Smooth muscle cell of trachea (primary cell): ENCODE results near the gene RSPH10B. TPM values are rescaled to one million over a fixed set of nuclear protein-coding genes. Genes with fewer than 3 reads are reported as not detected.

Experiments used
- total RNA-seq: library from RNA; depleted of rRNA; stranded (reverse); fragments of >200 nt; gene quantifications from 2 replicates; pipeline ENCODE4 v1.2.1, GENCODE V29; 2014

RSPH10B gene
- 0.50 TPM in 1 of 2 replicates, not detected in the other for total RNA-seq

GRCh38 chr7:5970347-5970911 lies at the start of gene RSPH10B:
TSS of gene RSPH10B (minus strand) at chr7:5970689. CDS start at chr7:5967116, 3,573 bp downstream.

DNA sequence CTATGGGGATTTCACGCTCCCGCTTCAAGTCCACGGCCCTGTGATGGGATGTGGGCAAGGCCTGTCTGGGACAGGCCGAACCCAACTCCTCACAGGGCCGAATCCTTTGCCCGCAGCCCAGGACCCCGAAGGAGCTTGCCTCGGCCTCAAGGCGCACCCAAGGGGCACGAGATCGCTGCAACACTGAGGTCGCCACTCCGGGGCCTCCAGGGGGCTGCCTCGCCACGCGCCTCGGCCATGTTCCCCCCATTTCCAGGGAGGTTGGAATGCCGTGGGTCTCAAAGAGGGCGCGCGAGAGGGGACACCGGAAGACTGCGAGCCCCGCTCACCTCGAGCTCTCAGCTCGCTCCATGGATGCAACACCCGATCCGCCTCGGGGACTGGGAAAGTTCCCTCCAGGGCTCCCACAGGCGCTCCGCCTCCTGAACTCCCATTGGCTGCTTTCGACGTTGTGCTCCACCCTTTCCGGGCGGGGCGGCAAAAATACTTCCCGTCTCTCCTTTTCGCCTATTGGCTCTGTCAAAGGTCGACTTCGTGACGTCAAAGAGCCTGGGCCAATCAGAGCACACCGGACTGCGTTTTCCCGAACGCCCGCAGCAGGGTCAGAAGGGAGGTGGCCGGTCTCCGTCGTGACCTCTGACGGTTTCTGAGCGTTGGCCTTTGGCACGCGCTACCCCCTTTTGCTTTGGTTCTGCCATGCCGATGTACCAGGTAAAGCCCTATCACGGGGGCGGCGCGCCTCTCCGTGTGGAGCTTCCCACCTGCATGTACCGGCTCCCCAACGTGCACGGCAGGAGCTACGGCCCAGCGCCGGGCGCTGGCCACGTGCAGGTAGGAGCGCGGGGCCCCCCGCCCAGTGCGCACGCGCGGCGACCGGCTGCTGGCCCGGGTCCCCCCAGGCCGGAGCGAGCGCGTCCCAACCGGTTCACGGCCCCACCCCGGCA lies 38.5 kb upstream of the RSPH10B start, which contains the start of the genes AIMP2 and PMS2:
Gene AIMP2 (plus strand): TSS at position 605 of the 944 bp plus-strand sequence. CDS start 92 bp downstream, at position 697.
Gene PMS2 (minus strand): TSS at position 382 of the 944 bp plus-strand sequence. CDS start 30 bp downstream, at position 352.

DNA sequence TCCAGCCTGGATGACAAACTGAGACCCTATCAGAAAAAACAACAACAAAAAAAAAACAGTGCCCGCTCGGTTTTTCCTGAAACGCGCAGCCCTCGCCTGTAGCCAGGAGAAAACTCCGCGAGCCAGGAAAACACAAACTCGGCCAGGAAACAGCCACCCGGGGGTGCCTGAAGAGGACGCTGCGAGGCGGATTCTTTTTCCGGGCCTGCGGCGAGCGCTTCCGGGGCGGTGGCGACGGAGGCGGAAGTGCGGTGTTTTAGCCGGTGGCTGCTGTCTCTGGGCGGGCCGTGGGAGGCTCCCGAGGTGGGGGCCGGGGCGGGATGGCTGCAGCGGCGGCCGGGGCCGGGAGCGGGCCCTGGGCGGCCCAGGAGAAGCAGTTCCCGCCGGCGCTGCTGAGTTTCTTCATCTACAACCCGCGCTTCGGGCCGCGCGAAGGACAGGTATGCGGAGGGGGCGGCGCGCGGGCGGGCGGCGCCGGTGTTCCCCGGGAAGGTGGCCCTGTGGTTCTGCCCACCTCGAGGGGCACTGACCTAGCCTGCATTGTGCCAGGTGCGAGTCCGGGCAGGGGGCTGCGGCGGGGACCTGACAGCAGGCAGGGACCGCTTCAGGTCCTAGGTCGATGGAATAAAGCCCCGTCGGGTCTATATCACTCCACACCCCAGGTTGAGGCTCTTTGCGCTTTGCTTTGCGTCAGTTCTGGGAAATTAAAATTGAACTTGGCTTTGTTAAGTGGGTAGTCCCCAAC lies 71.8 kb downstream of the RSPH10B start, which contains the start of gene CCZ1:
Gene CCZ1 (plus strand): TSS at position 254 of the 745 bp plus-strand sequence. CDS start 67 bp downstream, at position 321.

Other genes with a start within 250 kb of the RSPH10B start
- gene RNF216, start 189.0 kb downstream of the RSPH10B start, total RNA-seq: 36.8 and 44.7 TPM in 2 replicates
- not detected in 2 replicates for gene OCM, start 89.9 kb downstream of the RSPH10B start, total RNA-seq
- gene CCZ1, start 72.0 kb downstream of the RSPH10B start, total RNA-seq: 27.6 and 51.3 TPM in 2 replicates
- 19.1 and 20.7 TPM in 2 replicates for gene PMS2, start 38.4 kb upstream of the RSPH10B start, total RNA-seq
- gene AIMP2, start 38.6 kb upstream of the RSPH10B start, total RNA-seq: 32.6 and 34.2 TPM in 2 replicates
- not detected in 2 replicates for gene ANKRD61, start 60.7 kb upstream of the RSPH10B start, total RNA-seq
- 85.2 and 135 TPM in 2 replicates for gene EIF2AK1, start 88.5 kb upstream of the RSPH10B start, total RNA-seq
- 3.5 and 3.9 TPM in 2 replicates for gene USP42, start 134.3 kb upstream of the RSPH10B start, total RNA-seq